Measurements from ENCODE around the gene SEMA5A. TPM values are rescaled to one million over a fixed set of nuclear protein-coding genes. Genes with fewer than 3 reads are reported as not detected.

Gene SEMA5A
- total RNA-seq, 1 donor from 2014 or later: 189 TPM

GRCh38 chr5:9431151-9431495 lies 114.8 kb downstream of the SEMA5A start:
- Mint-ChIP-seq H3K36me3 (ENCODE audit: unreplicated experiment) (peaks cover 25% of the 10 kb centered on the region), H3K4me1 (ENCODE audit: unreplicated experiment) (peaks cover 11% of the 10 kb centered on the region)

GRCh38 chr5:9430306-9430705 lies 115.6 kb downstream of the SEMA5A start:
- H3K9me3 Mint-ChIP-seq (ENCODE audit: unreplicated experiment): no peaks in the 10 kb centered on the region
- no peak for DNase-seq (ENCODE audit: extremely low spot score, unreplicated experiment)
- H3K27ac Mint-ChIP-seq (ENCODE audit: unreplicated experiment): no peak overlapping the region
- H3K27me3 Mint-ChIP-seq (ENCODE audit: unreplicated experiment): no peaks in the 10 kb centered on the region
- H3K36me3 Mint-ChIP-seq (ENCODE audit: unreplicated experiment): peaks cover 19% of the 10 kb centered on the region
- peaks cover 18% of the 10 kb centered on the region for H3K4me1 Mint-ChIP-seq (ENCODE audit: unreplicated experiment)
- H3K4me3 Mint-ChIP-seq (ENCODE audit: unreplicated experiment): no peak overlapping the region
- TF ChIP-seq CTCF (IDR thresholded peaks at IDR 0.05): no peak

More at GRCh38 chr5:9431151-9431495, 114.8 kb downstream of the SEMA5A start:
- H3K27ac Mint-ChIP-seq (ENCODE audit: unreplicated experiment): peak overlapping the region; percentile 29
- no peaks in the 10 kb centered on the region for H3K9me3 Mint-ChIP-seq (ENCODE audit: unreplicated experiment)
- TF ChIP-seq CTCF (IDR thresholded peaks at IDR 0.05): no peak
- no peak overlapping the region for H3K4me3 Mint-ChIP-seq (ENCODE audit: unreplicated experiment)
- H3K27me3 Mint-ChIP-seq (ENCODE audit: unreplicated experiment): no peaks in the 10 kb centered on the region
- DNase-seq (ENCODE audit: extremely low spot score, unreplicated experiment): no peak

- H3K9me3 Mint-ChIP-seq (ENCODE audit: unreplicated experiment): no peaks in the 10 kb centered on the region
- peaks cover 24% of the 10 kb centered on the region for H3K4me1 Mint-ChIP-seq (ENCODE audit: unreplicated experiment)
- no peak for TF ChIP-seq CTCF (IDR thresholded peaks at IDR 0.05)
- no peak overlapping the region for H3K4me3 Mint-ChIP-seq (ENCODE audit: unreplicated experiment)
- H3K27me3 Mint-ChIP-seq (ENCODE audit: unreplicated experiment): no peaks in the 10 kb centered on the region
- no peak overlapping the region for H3K27ac Mint-ChIP-seq (ENCODE audit: unreplicated experiment)
- peaks cover 15% of the 10 kb centered on the region for H3K36me3 Mint-ChIP-seq (ENCODE audit: unreplicated experiment)
- DNase-seq (ENCODE audit: extremely low spot score, unreplicated experiment): no peak
Measured at GRCh38 chr5:9429691-9430215, 116.1 kb downstream of the SEMA5A start.

GRCh38 chr5:9428272-9428671 lies 117.6 kb downstream of the SEMA5A start:
- DNase-seq (ENCODE audit: extremely low spot score, unreplicated experiment): no peak
- no peak for TF ChIP-seq CTCF (IDR thresholded peaks at IDR 0.05)
- Mint-ChIP-seq H3K4me1 (ENCODE audit: unreplicated experiment) (peaks cover 39% of the 10 kb centered on the region), H3K9me3 (ENCODE audit: unreplicated experiment) (no peaks in the 10 kb centered on the region), H3K36me3 (ENCODE audit: unreplicated experiment) (peaks cover 10% of the 10 kb centered on the region), H3K4me3 (ENCODE audit: unreplicated experiment) (no peak overlapping the region), H3K27me3 (ENCODE audit: unreplicated experiment) (no peaks in the 10 kb centered on the region), H3K27ac (ENCODE audit: unreplicated experiment) (no peak overlapping the region)

GRCh38 chr5:9425710-9426109 lies 120.2 kb downstream of the SEMA5A start:
- Mint-ChIP-seq H3K27me3 (ENCODE audit: unreplicated experiment) (no peaks in the 10 kb centered on the region), H3K4me1 (ENCODE audit: unreplicated experiment) (peaks cover 57% of the 10 kb centered on the region), H3K36me3 (ENCODE audit: unreplicated experiment) (peaks cover 22% of the 10 kb centered on the region), H3K9me3 (ENCODE audit: unreplicated experiment) (no peaks in the 10 kb centered on the region), H3K4me3 (ENCODE audit: unreplicated experiment) (no peak overlapping the region), H3K27ac (ENCODE audit: unreplicated experiment) (no peak overlapping the region)
- DNase-seq (ENCODE audit: extremely low spot score, unreplicated experiment): no peak
- TF ChIP-seq CTCF (IDR thresholded peaks at IDR 0.05): no peak
